Astrocyte (in vitro differentiated cells and primary cell): Measurements from ENCODE around the gene DSCAM. TPM values are rescaled to one million over a fixed set of nuclear protein-coding genes. Genes with fewer than 3 reads are reported as not detected.

Experiments used
- DNase-seq: peaks from one replicate; pipeline ENCODE4 v3.0.0-alpha.2; 2010; ENCODE audit warnings: low read depth
- FAIRE-seq: peaks from 2 replicates; lab custom pipeline; 2011; peaks lifted over from hg19 to GRCh38; lab: Jason Lieb, UNC
- H2AFZ ChIP-seq: 2 replicates; pipeline ENCODE4 v1.6.0; 2012; ENCODE audit warnings: low read depth, low read length, inconsistent platforms
- H3K27ac ChIP-seq: 2 replicates; pipeline ENCODE4 v1.5.1; 2011; ENCODE audit warnings: low read depth, low read length, inconsistent platforms
- H3K27me3 ChIP-seq: 2 replicates; pipeline ENCODE4 v1.6.0; 2011; ENCODE audit warnings: low read length, inconsistent platforms; ENCODE audit not compliant: insufficient read depth
- H3K36me3 ChIP-seq: 2 replicates; pipeline ENCODE4 v1.5.1; 2011; ENCODE audit warnings: low read length, inconsistent platforms; ENCODE audit not compliant: insufficient read depth
- H3K4me1 ChIP-seq: 2 replicates; pipeline ENCODE4 v1.5.1; 2011; ENCODE audit warnings: low read length, inconsistent platforms; ENCODE audit not compliant: insufficient read depth
- H3K4me2 ChIP-seq: 2 replicates; pipeline ENCODE4 v1.6.0; 2012; ENCODE audit warnings: low read length, inconsistent platforms
- H3K4me3 ChIP-seq: 2 replicates; pipeline ENCODE4 v1.5.1; 2011; ENCODE audit warnings: low read depth, mild to moderate bottlenecking, low read length, inconsistent platforms; ENCODE audit not compliant: insufficient read depth
- H3K79me2 ChIP-seq: 2 replicates; pipeline ENCODE4 v1.6.0; 2012; ENCODE audit warnings: mild to moderate bottlenecking, low read length, inconsistent platforms; ENCODE audit not compliant: insufficient read depth
- H3K9ac ChIP-seq: 2 replicates; pipeline ENCODE4 v1.6.0; 2012; ENCODE audit warnings: mild to moderate bottlenecking, low read length, inconsistent platforms
- H3K9me3 ChIP-seq: 2 replicates; pipeline ENCODE4 v1.5.1; 2012; ENCODE audit warnings: low read depth, mild to moderate bottlenecking, low read length, inconsistent platforms; ENCODE audit not compliant: insufficient read depth
- H4K20me1 ChIP-seq: 2 replicates; pipeline ENCODE4 v1.6.0; 2012; ENCODE audit warnings: low read length, inconsistent platforms; ENCODE audit not compliant: insufficient read depth
- H3K27ac Mint-ChIP-seq: one replicate; pipeline ENCODE4 v1.8.0; 2021; ENCODE audit warnings: mild to moderate bottlenecking, mixed read lengths; ENCODE audit not compliant: unreplicated experiment
- H3K27me3 Mint-ChIP-seq: one replicate; pipeline ENCODE4 v1.8.0; 2021; ENCODE audit warnings: low read depth, mixed read lengths; ENCODE audit not compliant: unreplicated experiment
- H3K36me3 Mint-ChIP-seq: one replicate; pipeline ENCODE4 v1.8.0; 2021; ENCODE audit warnings: low read depth, mixed read lengths; ENCODE audit not compliant: unreplicated experiment
- H3K4me1 Mint-ChIP-seq: one replicate; pipeline ENCODE4 v1.8.0; 2021; ENCODE audit warnings: low read depth, mixed read lengths; ENCODE audit not compliant: unreplicated experiment
- H3K4me3 Mint-ChIP-seq: one replicate; pipeline ENCODE4 v1.8.0; 2021; ENCODE audit warnings: mild to moderate bottlenecking, moderate library complexity, mixed read lengths; ENCODE audit not compliant: unreplicated experiment
- H3K9me3 Mint-ChIP-seq: one replicate; pipeline ENCODE4 v1.8.0; 2021; ENCODE audit warnings: mild to moderate bottlenecking, mixed read lengths; ENCODE audit not compliant: unreplicated experiment
- EZH2 ChIP-seq: IDR thresholded peaks from 2 replicates; pipeline ENCODE4 v1.6.1; 2012; ENCODE audit warnings: mild to moderate bottlenecking, low read length, inconsistent platforms; ENCODE audit not compliant: insufficient read depth
- total RNA-seq: library from RNA; stranded (reverse); gene quantifications from 2 replicates; pipeline ENCODE4 v1.2.1, GENCODE V29; 2021
- TF ChIP-seq, protein P1 (sequence below): IDR thresholded peaks from 2 replicates; pipeline ENCODE4 v1.5.1; 2011; ENCODE audit warnings: low read depth, mild to moderate bottlenecking, inconsistent platforms, low read length, moderate library complexity; ENCODE audit not compliant: insufficient read depth

Gene DSCAM
- total RNA-seq, 1 donor from 2014 or later: 0.18 TPM

DNA sequence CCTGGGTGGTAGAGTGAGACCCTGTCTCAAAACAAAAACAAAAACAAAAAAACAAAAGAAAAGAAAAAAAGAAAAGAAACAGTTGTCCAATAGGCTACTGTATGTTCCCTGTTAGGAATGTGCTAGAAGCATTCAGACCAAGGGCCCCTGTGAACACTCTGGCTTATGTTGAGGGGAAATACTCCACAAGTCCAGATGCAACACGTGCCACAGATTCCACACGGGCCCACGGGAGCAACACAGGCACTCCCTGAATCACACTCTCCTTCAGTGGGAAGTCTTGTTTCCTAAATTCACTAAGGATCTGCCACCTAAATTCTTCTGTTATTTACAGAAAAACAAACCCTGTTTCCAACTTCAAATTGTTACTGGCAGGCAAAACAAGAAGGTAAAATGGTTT lies 688.6 kb downstream of the DSCAM start:
- no peak overlapping the region for H3K4me3 ChIP-seq
- Mint-ChIP-seq H3K27ac (no peak overlapping the region), H3K9me3 (no peaks in the 10 kb centered on the region), H3K27me3 (no peaks in the 10 kb centered on the region), H3K4me1 (no peaks in the 10 kb centered on the region), H3K36me3 (no peaks in the 10 kb centered on the region), H3K4me3 (no peak overlapping the region)
- no peaks in the 10 kb centered on the region for H3K79me2 ChIP-seq
- H4K20me1 ChIP-seq: no peaks in the 10 kb centered on the region
- H3K9me3 ChIP-seq: no peaks in the 10 kb centered on the region
- no peak overlapping the region for H3K27ac ChIP-seq
- H3K4me2 ChIP-seq: no peak overlapping the region
- DNase-seq: no peak
- TF ChIP-seq, protein P1, sequence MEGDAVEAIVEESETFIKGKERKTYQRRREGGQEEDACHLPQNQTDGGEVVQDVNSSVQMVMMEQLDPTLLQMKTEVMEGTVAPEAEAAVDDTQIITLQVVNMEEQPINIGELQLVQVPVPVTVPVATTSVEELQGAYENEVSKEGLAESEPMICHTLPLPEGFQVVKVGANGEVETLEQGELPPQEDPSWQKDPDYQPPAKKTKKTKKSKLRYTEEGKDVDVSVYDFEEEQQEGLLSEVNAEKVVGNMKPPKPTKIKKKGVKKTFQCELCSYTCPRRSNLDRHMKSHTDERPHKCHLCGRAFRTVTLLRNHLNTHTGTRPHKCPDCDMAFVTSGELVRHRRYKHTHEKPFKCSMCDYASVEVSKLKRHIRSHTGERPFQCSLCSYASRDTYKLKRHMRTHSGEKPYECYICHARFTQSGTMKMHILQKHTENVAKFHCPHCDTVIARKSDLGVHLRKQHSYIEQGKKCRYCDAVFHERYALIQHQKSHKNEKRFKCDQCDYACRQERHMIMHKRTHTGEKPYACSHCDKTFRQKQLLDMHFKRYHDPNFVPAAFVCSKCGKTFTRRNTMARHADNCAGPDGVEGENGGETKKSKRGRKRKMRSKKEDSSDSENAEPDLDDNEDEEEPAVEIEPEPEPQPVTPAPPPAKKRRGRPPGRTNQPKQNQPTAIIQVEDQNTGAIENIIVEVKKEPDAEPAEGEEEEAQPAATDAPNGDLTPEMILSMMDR: no peak
- TF ChIP-seq EZH2: no peak
- no peak overlapping the region for H2AFZ ChIP-seq
- FAIRE-seq: no peak
- H3K36me3 ChIP-seq: no peaks in the 10 kb centered on the region
- H3K27me3 ChIP-seq: no peaks in the 10 kb centered on the region
- no peaks in the 10 kb centered on the region for H3K4me1 ChIP-seq
- H3K9ac ChIP-seq: no peak overlapping the region

DNA sequence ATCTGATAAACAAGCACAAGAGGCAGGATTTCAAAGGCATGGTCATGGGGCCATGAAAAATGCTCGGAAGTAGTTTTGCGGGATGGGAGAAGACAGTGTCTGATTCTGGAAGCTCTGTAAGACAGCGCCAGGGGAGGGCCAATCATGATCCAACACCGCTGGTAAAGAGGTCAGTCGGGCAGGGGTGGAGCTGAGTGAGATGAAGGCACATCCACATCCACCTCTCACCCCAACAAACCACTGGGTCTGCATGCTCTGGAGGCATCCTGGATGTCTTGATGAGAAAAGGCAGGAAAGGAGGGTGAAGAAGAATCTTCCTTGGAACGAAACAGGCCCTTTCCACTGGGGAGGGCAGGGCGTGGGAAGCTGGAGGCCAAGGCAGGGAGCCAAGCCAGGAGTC lies 691.4 kb downstream of the DSCAM start:
- FAIRE-seq: no peak
- no peak for TF ChIP-seq EZH2
- DNase-seq: no peak
- Histone ChIP-seq H3K9ac (no peak overlapping the region), H3K27me3 (no peaks in the 10 kb centered on the region), H3K27ac (no peak overlapping the region), H3K4me2 (no peak overlapping the region), H3K4me3 (no peak overlapping the region), H3K9me3 (no peaks in the 10 kb centered on the region), H3K4me1 (no peaks in the 10 kb centered on the region), H3K79me2 (no peaks in the 10 kb centered on the region), H2AFZ (no peak overlapping the region), H3K36me3 (no peaks in the 10 kb centered on the region), H4K20me1 (no peaks in the 10 kb centered on the region)
- H3K4me1 Mint-ChIP-seq: no peaks in the 10 kb centered on the region
- no peaks in the 10 kb centered on the region for H3K36me3 Mint-ChIP-seq
- peaks cover 2% of the 10 kb centered on the region for H3K9me3 Mint-ChIP-seq
- H3K4me3 Mint-ChIP-seq: no peak overlapping the region
- peaks cover 3% of the 10 kb centered on the region for H3K27me3 Mint-ChIP-seq
- H3K27ac Mint-ChIP-seq: no peak overlapping the region

DNA sequence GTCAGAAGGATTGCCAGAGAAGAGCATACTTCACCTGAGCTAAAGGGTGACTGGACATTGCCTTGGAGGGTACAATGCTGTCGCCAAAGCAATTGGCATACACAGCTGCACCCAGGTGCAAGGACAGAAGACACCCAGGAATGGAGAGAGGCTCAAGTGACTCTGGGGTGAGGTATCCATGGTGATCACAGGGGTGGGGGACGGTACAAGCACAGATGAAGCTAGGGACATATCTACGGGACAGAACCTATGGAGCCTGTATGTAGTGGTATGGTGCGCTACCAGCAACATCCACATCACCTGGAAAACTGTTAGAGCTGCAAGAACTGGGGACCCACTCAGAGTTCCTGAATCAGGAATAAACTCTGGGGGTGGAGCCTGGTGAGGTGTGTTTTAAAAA lies 693.6 kb downstream of the DSCAM start:
- Histone ChIP-seq H3K79me2 (no peaks in the 10 kb centered on the region), H4K20me1 (no peaks in the 10 kb centered on the region), H3K9ac (no peak overlapping the region), H3K4me3 (no peak overlapping the region), H3K36me3 (no peaks in the 10 kb centered on the region), H2AFZ (no peak overlapping the region), H3K4me2 (no peak overlapping the region), H3K4me1 (no peaks in the 10 kb centered on the region), H3K27ac (no peak overlapping the region), H3K27me3 (no peaks in the 10 kb centered on the region), H3K9me3 (no peaks in the 10 kb centered on the region)
- Mint-ChIP-seq H3K4me3 (no peak overlapping the region), H3K27ac (no peak overlapping the region), H3K36me3 (no peaks in the 10 kb centered on the region), H3K9me3 (peaks cover 2% of the 10 kb centered on the region), H3K4me1 (no peaks in the 10 kb centered on the region), H3K27me3 (peaks cover 3% of the 10 kb centered on the region)
- FAIRE-seq (no peak), DNase-seq (no peak)
- TF ChIP-seq, protein P1: no peak
- TF ChIP-seq EZH2: no peak
